Pancreas (tissue), 10 donors: ENCODE measurements around the gene TFDP2. TPM values are rescaled to one million over a fixed set of nuclear protein-coding genes. Genes with fewer than 3 reads are reported as not detected.
"Not testable (repeated sequence)": the region's sequence is repeated elsewhere in the genome, so short reads cannot be mapped to it uniquely, and the experiment has no call there.

Experiments
- ATAC-seq, 4 donors: fragments of 200-7000 bp; cut with Tn5 transposase; one replicate each; pipeline versions ENCODE4 v1.8.0 to v1.9.1; 2020; ENCODE audit warnings: mild to moderate bottlenecking in 4 of 4, moderate library complexity in 4 of 4
- DNase-seq, 6 donors: peaks; one replicate each; pipeline ENCODE4 v3.0.0-alpha.2; 2020
- FAIRE-seq: peaks from 2 replicates; lab custom pipeline; 2012; peaks lifted over from hg19 to GRCh38; lab: Jason Lieb, UNC
- H3K27ac ChIP-seq, 4 donors: fragments of 200-600 bp; sonication (generic); 1 replicate in 3 of 4; 2 replicates in 1 of 4; pipeline versions ENCODE4 v1.5.0 to v1.8.0; 2020
- H3K27me3 ChIP-seq, 4 donors: fragments of 200-600 bp; one replicate each; pipeline ENCODE4 v1.8.0; 2021
- H3K36me3 ChIP-seq, 3 donors: fragments of 200-600 bp; sonication (generic) in 1 of 3; one replicate each; pipeline versions ENCODE4 v1.5.0 to v1.8.0; 2020 to 2021
- H3K4me1 ChIP-seq, 3 donors: fragments of 200-600 bp; one replicate each; pipeline ENCODE4 v1.8.0; 2021
- H3K4me3 ChIP-seq, 4 donors: fragments of 200-600 bp; sonication (generic) in 2 of 4; one replicate each; pipeline versions ENCODE4 v1.5.0 to v1.8.0; 2020 to 2021
- H3K9me3 ChIP-seq, 4 donors: fragments of 200-600 bp; one replicate each; pipeline ENCODE4 v1.8.0; 2021
- CTCF ChIP-seq, 4 donors: fragments of 200-600 bp; sonication (generic) in 3 of 4; IDR thresholded peaks; one replicate each; pipeline versions ENCODE4 v1.5.0 to v1.8.0; 2021; ENCODE audit warnings: antibody characterized with exemption in 4 of 4
- WGBS, 2 donors: extraction: QIAGEN DNeasy Blood & Tissue Kit; methylation state at CpG; one replicate each; pipeline ENCODE4 v1.1.7; 2013; 5-methylcytosine and 5-hydroxymethylcytosine counted together
- intact Hi-C, 3 donors: fragments of 100-400 bp; cut with DNase I; formaldehyde crosslinking; loops; one replicate each; pipeline versions ENCODE4 v1.11.1 to v1.14.2; 2022
- polyA plus RNA-seq, 2 donors: library from polyadenylated mRNA; stranded (reverse); fragments of 200-250 nt; gene quantifications; one replicate each; pipeline ENCODE4 v1.2.3, GENCODE V29; 2013
- total RNA-seq, 6 donors: library from RNA; stranded (reverse); fragmentation: NEBNext Ultra II Directional in 4 of 6; extraction: Animal tissue kit (Norgen Biotek cat#: 25700) in 4 of 6; gene quantifications; one replicate each; pipeline versions ENCODE4 v1.2.1 to v1.2.4, GENCODE V29; 2021 to 2023
- donor health status: healthy with polysubstance abuse.
- donor health status: DM: no; HTN: no; CAD: no; lungs with moderate emphysema.
- donor health status: DM: no; HTN: no; CAD: no.
- donor health status: control.
- donor health status: control.
- donor health status: Bipolar disorder and iron deficiency.
- donor health status: DM: yes; HTN: yes; CAD: no.
- donor health status: DM: no; HTN: no; CAD: no.
- donor health status: DM: no; HTN: no; CAD: no.
- donor health status: DM: yes; HTN: yes; CAD: no.

Gene TFDP2
- total and polyA plus RNA-seq, 8 donors: 4.6 to 25.7 (median 16.8) TPM

- FAIRE-seq: no peak
- H3K36me3 ChIP-seq: no peaks in the 10 kb centered on the region
- no peaks in the 10 kb centered on the region for H3K4me1 ChIP-seq
- 90 to 96% methylated on average over 5 of the region's 5 CpGs for WGBS, 2 donors
- intact Hi-C loops: no loop called here
- H3K27ac ChIP-seq: no peak overlapping the region
- H3K4me3 ChIP-seq: no peak overlapping the region
- H3K9me3 ChIP-seq: no peaks in the 10 kb centered on the region
- H3K27me3 ChIP-seq: no peaks in the 10 kb centered on the region
- TF ChIP-seq CTCF (IDR thresholded peaks at IDR 0.05): no peak
- no peak for ATAC-seq
- no peak for DNase-seq
Observed at GRCh38 chr3:141915016-141915415, 234.3 kb downstream of the TFDP2 start.

- no peak overlapping the region for H3K4me3 ChIP-seq
- H3K36me3 ChIP-seq: no peaks in the 10 kb centered on the region
- no peaks in the 10 kb centered on the region for H3K27me3 ChIP-seq
- H3K27ac ChIP-seq: no peak overlapping the region
- no peak for TF ChIP-seq CTCF (IDR thresholded peaks at IDR 0.05)
- no peaks in the 10 kb centered on the region for H3K4me1 ChIP-seq
- DNase-seq (no peak), FAIRE-seq (no peak), ATAC-seq (no peak)
- intact Hi-C loops: no loop called here
- H3K9me3 ChIP-seq: no peaks in the 10 kb centered on the region
- WGBS, 2 donors: 83 to 88% methylated on average over 4 of the region's 4 CpGs
Observed at GRCh38 chr3:141914311-141914710, 235.0 kb downstream of the TFDP2 start.

GRCh38 chr3:141913150-141913811, 236.1 kb downstream of the TFDP2 start:
- intact Hi-C loops: no loop called here
- Histone ChIP-seq H3K4me3 (no peak overlapping the region), H3K9me3 (no peaks in the 10 kb centered on the region), H3K36me3 (no peaks in the 10 kb centered on the region), H3K27me3 (no peaks in the 10 kb centered on the region), H3K27ac (no peak overlapping the region), H3K4me1 (no peaks in the 10 kb centered on the region)
- 36 to 42% methylated on average over 1 of the region's 1 CpG for WGBS, 2 donors
- FAIRE-seq (no peak), DNase-seq (no peak), ATAC-seq (peak in 3 of 4 donors; percentile 79 to 84 (median 81))
- peak in 3 of 4 donors; percentile 26 to 59 (median 36) for TF ChIP-seq CTCF (IDR thresholded peaks at IDR 0.05)

- H3K4me3 ChIP-seq, intact Hi-C loops, H3K27me3 ChIP-seq, H3K36me3 ChIP-seq, FAIRE-seq, H3K27ac ChIP-seq, H3K4me1 ChIP-seq, DNase-seq, H3K9me3 ChIP-seq, ATAC-seq: not testable (repeated sequence)
- 95 to 97% methylated on average over 4 of the region's 4 CpGs for WGBS, 2 donors
Observed at GRCh38 chr3:141909986-141910385, 239.4 kb downstream of the TFDP2 start.

GRCh38 chr3:141909408-141909807, 239.9 kb downstream of the TFDP2 start:
- Histone ChIP-seq H3K27ac (no peak overlapping the region), H3K36me3 (peaks cover 0 to 2% (median 0%) of the 10 kb centered on the region in 3 donors), H3K9me3 (no peaks in the 10 kb centered on the region), H3K4me1 (no peaks in the 10 kb centered on the region), H3K27me3 (no peaks in the 10 kb centered on the region), H3K4me3 (no peak overlapping the region)
- DNase-seq (no peak), FAIRE-seq (no peak), ATAC-seq (no peak)
- intact Hi-C loops: no loop called here
- TF ChIP-seq CTCF (IDR thresholded peaks at IDR 0.05): no peak
